Stimulated activated CD8-positive, alpha-beta memory T cell treated with anti-CD3 and anti-CD28 coated beads, Interleukin-4, amount 100 ng/mL, for 4 hours (primary cell): ENCODE measurements around the gene RELB.

Experiments used
- DNase-seq, 2 donors: peaks; one replicate each; pipeline ENCODE4 v3.0.0-alpha.2; 2020; ENCODE audit warnings: low read depth in 2 of 2, low spot score in 1 of 2

The RELB gene

DNA sequence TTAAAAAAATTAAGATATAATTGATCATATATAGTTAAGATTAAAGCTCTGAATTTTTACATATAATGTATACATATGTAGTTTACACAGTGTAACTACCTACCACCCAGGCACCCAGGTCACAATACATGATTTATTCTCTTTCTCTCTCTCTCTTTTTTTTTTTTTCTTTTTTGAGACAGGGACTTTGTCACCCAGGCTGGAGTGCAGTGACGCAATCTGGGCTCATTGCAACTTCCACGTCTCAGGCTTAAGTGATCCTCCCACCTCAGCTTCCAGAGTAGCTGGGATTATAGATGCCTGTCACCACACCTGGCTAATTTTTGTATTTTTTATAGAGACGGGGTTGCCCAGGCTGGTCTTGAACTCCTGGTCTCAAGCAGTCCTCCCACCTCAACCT lies 18.8 kb downstream of the RELB start:
- DNase-seq = no peak

DNA sequence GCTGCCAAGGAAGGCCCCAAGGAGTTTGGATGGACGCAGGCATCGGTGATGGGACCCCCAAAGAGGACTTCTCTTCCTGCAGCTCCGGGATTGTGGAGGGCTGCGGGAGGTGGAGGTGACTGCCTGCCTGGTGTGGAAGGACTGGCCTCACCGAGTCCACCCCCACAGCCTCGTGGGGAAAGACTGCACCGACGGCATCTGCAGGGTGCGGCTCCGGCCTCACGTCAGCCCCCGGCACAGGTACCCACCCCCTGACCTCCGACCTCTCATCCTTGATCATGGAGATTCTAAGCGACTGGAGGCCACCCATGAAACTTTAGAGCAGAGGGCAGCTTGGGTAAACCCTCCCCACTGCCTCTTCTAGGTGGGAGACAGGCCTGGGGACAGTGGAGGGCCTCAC lies 20.7 kb downstream of the RELB start:
- no peak for DNase-seq

DNA sequence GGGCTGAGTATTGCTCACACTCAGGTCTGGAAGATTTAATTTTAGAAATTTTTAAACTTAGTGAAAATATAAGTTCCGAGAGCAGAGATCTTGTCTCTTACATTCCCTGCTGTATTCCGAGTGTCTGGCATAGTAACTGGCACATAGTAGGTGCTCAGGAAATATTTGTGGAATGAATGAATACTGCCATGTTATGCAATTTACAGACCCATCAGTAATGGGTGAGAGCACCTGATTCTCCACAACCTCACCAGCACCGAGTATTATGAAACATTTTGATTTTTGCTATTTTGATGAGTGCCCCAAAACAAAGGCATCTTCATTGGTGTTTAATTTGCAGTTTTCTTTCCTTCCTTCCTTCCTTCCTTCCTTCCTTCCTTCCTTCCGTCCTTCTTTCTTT lies 21.8 kb downstream of the RELB start:
- no peak for DNase-seq

- DNase-seq = no peak
Observed at GRCh38 chr19:45025264-45025663, 24.0 kb downstream of the RELB start.

- no peak for DNase-seq
Observed at GRCh38 chr19:45027371-45027770, 26.1 kb downstream of the RELB start.

- no peak for DNase-seq
Observed at GRCh38 chr19:45030825-45031224, 29.6 kb downstream of the RELB start.

DNA sequence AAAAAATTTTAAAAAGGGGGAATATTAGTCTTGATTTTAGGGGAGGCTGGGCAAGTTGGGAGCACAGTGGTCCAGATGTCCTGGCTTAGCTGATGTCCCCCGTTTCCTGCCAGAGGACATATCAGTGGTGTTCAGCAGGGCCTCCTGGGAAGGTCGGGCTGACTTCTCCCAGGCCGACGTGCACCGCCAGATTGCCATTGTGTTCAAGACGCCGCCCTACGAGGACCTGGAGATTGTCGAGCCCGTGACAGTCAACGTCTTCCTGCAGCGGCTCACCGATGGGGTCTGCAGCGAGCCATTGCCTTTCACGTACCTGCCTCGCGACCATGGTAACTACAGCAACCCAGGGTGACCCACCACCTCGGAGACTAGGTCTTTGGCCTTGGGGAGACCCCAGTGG lies 31.2 kb downstream of the RELB start:
- DNase-seq = no peak

- no peak for DNase-seq
Observed at GRCh38 chr19:45035755-45036154, 34.5 kb downstream of the RELB start.

DNA sequence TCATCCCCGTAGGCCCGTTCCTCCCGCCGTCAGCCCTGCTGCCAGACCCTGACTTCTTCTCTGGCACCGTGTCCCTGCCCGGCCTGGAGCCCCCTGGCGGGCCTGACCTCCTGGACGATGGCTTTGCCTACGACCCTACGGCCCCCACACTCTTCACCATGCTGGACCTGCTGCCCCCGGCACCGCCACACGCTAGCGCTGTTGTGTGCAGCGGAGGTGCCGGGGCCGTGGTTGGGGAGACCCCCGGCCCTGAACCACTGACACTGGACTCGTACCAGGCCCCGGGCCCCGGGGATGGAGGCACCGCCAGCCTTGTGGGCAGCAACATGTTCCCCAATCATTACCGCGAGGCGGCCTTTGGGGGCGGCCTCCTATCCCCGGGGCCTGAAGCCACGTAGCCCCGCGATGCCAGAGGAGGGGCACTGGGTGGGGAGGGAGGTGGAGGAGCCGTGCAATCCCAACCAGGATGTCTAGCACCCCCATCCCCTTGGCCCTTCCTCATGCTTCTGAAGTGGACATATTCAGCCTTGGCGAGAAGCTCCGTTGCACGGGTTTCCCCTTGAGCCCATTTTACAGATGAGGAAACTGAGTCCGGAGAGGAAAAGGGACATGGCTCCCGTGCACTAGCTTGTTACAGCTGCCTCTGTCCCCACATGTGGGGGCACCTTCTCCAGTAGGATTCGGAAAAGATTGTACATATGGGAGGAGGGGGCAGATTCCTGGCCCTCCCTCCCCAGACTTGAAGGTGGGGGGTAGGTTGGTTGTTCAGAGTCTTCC lies 36.3 kb downstream of the RELB start:
- DNase-seq = no peak

DNA sequence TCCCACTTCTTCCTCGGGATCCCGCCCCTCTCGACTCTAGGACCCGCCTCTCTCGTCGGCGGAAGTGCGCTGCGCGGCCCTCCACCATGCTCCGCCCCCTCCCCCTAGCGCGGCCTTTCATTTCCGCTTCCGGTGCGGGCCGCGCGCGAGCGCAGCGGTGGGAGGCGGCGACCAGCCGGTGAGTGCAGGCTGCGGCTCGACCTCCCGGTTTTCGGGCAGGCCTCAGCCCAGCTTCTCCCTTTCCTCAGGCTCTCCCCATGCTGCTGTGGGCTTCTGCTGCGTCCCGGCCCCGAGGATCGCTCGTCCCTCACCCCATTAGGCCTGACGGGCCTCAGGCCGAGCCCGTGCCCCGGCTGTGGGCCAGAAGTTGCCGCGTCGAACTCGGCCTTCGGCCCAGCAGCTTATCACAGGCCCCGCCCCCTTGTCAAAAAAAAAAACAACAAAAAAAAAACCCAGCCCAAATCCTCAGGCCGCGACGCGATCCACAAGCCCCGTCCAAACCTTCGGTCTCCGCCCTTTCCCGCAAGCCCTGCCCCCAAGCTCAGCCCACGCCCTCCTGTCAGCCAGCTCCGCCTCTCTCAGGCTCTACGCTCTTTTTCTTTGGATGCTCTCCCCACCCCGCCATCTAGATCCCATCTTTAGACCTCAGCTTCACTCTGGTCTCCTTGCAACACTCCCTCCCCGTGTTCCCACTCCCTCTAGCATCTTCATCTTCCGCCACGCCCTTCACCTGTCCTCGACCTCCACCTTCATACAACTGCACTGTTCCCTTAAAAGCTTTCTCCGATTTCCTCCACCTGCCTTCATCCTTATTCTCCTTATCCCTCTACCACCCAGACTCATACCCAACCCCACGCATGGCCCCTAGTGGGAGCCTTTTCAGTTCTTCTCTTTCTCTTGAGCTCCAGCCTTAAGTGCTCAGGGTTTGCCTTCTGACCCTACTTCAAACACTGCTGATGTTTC lies 37.9 kb downstream of the RELB start, which contains the start of gene CLASRP:
CLASRP (plus strand) TSS at position 115 of the 963 bp plus-strand sequence. CDS start 1,168 bp downstream, outside the sequence.
- peak; percentile 73 to 75 for DNase-seq

DNA sequence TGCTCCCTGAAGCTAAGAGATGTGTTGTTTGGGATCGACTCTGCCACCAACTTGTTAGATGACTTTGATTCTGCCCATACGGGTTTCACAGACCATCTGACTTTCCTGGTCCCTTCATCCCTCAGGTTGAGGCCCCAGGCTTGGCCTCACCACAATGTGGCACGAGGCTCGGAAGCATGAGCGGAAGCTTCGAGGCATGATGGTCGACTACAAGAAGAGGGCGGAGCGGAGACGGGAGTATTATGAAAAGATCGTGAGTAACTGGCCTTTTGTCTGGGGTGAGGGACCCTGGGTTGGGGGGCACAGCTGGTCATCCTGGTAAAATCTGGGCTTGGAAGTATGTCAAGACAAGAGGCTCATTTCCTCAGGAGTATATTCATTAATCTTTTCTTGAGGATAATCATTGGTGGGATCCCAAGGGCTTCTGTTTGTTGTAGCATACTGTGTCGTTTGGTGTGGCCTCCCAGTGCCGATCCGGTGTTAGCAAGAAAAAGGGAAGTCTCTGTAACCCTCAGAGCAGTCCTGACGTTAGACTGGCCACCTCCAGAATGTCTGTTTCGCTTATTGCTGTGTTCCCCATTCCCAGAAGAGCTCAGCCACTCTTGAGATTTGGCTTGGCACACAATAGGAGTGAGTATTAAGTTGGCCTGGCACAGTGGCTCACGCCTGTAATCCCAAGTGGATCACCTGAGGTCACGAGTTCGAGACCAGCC lies 39.0 kb downstream of the RELB start:
- DNase-seq = no peak

DNA sequence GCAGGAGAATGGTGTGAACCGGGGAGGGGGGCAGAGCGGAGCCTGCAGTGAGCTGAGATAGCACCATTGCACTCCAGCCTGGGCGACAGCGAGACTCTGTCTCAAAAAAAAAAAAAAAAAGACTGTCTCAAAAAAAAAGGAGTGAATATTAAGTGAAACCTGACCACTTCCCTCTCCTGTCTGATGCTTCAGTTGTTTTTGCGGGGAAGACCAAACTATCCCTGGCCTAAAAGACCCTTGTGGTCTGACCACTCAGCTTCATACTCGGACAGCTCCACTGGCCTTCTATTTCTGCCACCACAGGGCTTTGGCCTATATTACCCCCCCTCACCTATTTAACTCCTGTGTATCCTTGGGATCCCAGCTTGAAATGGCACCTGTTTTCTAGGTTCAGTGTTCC lies 39.9 kb downstream of the RELB start:
- DNase-seq = no peak

DNA sequence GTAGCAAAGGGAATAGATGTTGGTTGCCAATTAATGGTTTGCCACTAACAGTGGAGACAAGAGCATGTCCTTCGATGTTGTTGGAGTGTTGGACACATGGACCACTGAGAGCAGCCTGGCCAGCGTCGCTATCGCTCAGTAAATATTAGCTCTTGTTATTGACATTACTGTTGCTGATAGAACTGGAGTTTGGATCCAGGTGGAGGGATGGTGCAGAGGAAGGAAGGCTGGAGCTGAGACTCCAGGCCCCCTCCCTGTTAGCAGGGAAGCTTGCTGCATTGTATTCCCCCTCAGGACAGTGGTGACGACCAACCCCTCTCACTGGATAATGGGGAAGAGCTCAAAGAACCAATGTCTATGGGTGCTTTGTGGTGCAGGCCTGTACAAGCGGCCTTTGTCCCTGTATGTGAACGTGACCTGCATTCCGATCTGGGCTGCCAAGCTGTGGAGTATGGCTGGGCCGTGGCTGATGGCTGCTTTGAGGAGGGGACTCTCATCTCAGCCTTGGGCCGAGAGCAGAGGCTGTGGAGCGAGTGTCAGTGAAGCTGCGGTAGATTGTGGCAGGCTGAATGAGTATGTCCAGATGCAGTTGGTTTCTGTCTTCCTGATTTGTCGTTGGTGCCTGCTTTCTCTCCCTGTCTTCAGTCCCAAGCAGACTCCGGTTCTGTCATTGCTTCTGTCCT lies 44.5 kb downstream of the RELB start:
- DNase-seq = no peak

DNA sequence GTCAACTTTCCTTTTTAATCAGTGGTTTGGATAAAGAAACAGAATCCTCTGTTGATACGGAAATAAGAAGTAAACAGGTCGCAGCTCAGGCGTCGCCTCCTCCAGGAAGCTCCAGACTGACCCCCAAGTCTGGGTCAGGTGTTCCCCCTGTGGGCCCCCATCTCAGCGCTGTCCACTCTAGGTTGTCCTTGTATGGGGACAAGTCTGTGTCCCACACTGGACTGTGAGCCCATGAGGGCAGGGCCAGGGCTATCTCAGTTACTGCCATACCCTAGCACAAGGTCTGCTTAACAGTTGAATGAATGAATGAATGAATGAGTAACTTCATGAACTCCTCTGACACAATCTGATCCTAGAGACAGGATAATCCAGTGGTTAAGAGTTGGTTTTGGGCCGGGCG lies 45.1 kb downstream of the RELB start:
- DNase-seq = no peak

DNA sequence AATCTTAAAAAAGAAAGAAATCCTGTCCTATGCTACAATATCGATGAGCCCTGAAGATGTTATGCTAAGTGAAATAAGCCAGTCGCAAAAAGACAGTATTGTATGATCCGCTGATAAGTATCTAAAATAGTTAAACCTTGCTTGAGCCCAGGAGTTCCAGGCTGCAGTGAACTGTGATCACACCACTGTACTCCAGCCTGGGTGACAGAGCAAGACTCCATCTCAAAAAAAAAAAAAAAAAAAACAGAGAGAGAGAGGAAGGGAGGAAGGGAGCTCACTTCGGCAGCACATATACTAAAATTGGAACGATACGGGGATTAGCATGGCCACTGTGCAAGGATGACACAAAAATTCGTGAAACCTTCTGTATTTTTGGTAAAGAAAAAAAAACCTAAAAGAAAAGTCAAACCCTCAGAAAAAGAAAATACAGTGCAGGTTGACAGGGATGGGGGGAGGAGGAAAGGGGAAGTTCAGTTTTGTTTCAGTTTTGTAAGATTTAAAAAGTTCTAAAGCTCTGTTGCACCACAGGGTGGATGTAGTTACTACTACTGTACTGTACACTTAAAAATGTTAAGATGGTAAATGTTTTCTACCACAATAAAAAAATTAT lies 46.0 kb downstream of the RELB start:
- no peak for DNase-seq

DNA sequence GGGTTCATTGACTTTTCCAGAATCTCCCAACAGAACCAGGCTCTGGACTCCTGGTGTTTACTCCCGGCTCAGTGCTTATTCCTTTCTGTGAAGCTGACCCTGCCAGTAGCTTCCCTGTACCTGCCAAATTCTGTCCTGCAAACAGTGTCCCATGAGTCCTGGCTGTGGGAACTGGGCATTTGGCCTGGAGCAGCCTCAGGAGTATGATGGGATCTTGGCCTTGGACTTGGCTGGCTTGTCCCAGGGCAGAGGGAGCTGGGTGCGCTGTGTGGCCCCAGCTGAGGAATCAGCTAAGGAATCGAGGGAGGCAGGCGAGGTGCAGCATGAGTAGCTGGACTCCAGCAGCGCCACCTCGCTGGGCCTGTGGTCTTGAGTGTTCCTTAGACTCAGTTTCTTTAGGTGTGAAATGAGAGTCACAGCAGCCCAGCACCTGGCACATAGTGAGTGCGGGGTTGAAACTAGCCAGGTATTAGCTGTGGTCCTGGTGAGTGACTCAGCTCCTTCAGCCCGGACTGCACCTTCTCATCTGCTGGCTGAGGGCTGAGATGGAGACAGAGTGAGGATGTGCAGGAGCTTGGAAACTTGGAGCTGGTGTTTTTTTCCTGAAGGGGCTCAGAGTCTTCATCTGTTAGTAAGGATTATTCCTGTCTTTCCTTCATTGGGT lies 47.9 kb downstream of the RELB start:
- DNase-seq = no peak

GRCh38 chr19:45050036-45050435 lies 48.8 kb downstream of the RELB start:
- DNase-seq = no peak

GRCh38 chr19:45051929-45052579 lies 50.8 kb downstream of the RELB start:
- no peak for DNase-seq

DNA sequence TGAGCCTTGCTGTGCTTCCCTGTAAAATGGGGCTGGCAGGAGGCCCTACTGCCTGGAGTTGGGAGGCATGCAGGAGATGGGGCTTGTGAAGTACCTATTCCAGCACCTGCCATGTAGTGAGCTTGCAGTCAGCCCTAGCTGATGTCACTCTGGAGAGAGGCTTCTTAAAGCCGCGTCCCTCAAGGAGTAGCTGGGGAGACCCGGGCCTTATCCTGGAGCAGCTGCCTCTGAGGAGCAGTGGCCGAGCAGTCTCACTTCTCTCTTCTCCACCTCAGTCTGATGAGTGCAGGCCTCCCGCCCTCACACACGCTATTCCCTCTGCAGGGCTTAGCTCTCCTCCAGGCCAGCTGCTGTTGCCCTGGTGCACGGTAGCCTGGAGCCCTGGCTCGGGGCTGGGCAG lies 55.6 kb downstream of the RELB start:
- DNase-seq = no peak
